GM12878 (cell line): ENCODE measurements around the gene ACER3. TPM values are rescaled to one million over a fixed set of nuclear protein-coding genes. Genes with fewer than 3 reads are reported as not detected.

Source experiments
- ATAC-seq: fragments of 200-7000 bp; cut with Tn5 transposase; 3 replicates; pipeline ENCODE4 v1.9.1; 2020; ENCODE audit warnings: mild to moderate bottlenecking, moderate library complexity
- BruUV-seq: library from RNA; stranded (reverse); fragments of 400-500 nt; replicated peaks from 2 replicates; lab custom pipeline; 2021; lab: Mats Ljungman, UMichigan
- CTCF ChIA-PET: fragments of 300-600 bp; sonication (Branson Sonifier 250); formaldehyde crosslinking; extraction: SDS; loops from one replicate; lab custom pipeline; 2021; ENCODE audit warnings: inconsistent platforms; lab: Yijun Ruan, JAX
- POLR2A ChIA-PET: fragments of 350-600 bp; formaldehyde crosslinking; extraction: SDS; loops from one replicate; lab custom pipeline; 2021; ENCODE audit warnings: inconsistent platforms; lab: Charles Lee
- RAD21 ChIA-PET: fragments of 300-600 bp; sonication (Branson Sonifier 250); formaldehyde crosslinking; loops from one replicate; lab custom pipeline; 2023; ENCODE audit warnings: antibody characterized with exemption; ENCODE audit not compliant: unreplicated experiment; lab: Charles Lee
- SMC1A ChIA-PET: fragments of 300-600 bp; sonication (Branson Sonifier 250); formaldehyde crosslinking; loops from one replicate; lab custom pipeline; 2023; ENCODE audit not compliant: unreplicated experiment, uncharacterized antibody; lab: Charles Lee
- DNase-seq: peaks from one replicate; pipeline ENCODE4 v3.0.0-alpha.2; 2011; ENCODE audit warnings: low read depth, low spot score
- FAIRE-seq: peaks from 3 replicates; lab custom pipeline; 2011; peaks lifted over from hg19 to GRCh38; lab: Jason Lieb, UNC
- H2AFZ ChIP-seq: 2 replicates; pipeline ENCODE4 v1.6.0; 2011; ENCODE audit warnings: low read depth, low read length, control low read depth; ENCODE audit not compliant: control insufficient read depth
- H3K27ac ChIP-seq: 2 replicates; pipeline ENCODE4 v1.5.1; 2011; ENCODE audit warnings: control low read depth; ENCODE audit not compliant: control insufficient read depth, insufficient read depth
- H3K27me3 ChIP-seq, 2 experiments: replicated peaks in 1 of 2; 2 replicates each; pipeline versions ENCODE4 v1.6.0 to v1.6.1; 2011; ENCODE audit warnings: low read length in 1 of 2; ENCODE audit not compliant: control insufficient read depth in 2 of 2, insufficient read depth in 2 of 2
- H3K36me3 ChIP-seq, 2 experiments: 2 replicates each; pipeline ENCODE4 v1.5.1; 2011; ENCODE audit warnings: low read length in 1 of 2; ENCODE audit not compliant: control insufficient read depth in 2 of 2, insufficient read depth in 2 of 2
- H3K4me1 ChIP-seq: 2 replicates; pipeline ENCODE4 v1.6.1; 2011; ENCODE audit warnings: mild to moderate bottlenecking, low read length, moderate library complexity, mixed read lengths; ENCODE audit not compliant: control insufficient read depth, insufficient read depth
- H3K4me2 ChIP-seq: 2 replicates; pipeline ENCODE4 v1.6.0; 2011; ENCODE audit warnings: control low read depth; ENCODE audit not compliant: control insufficient read depth, insufficient read depth
- H3K4me3 ChIP-seq: fragments of 200-600 bp; sonication (generic); 2 replicates; pipeline ENCODE4 v1.5.1; 2016
- H3K79me2 ChIP-seq: 2 replicates; pipeline ENCODE4 v1.6.0; 2011; ENCODE audit warnings: low read length; ENCODE audit not compliant: control insufficient read depth, insufficient read depth
- H3K9ac ChIP-seq: 2 replicates; pipeline ENCODE4 v1.8.0; 2011; ENCODE audit warnings: low read length, control low read depth, mixed read lengths; ENCODE audit not compliant: control insufficient read depth, insufficient read depth
- H3K9me3 ChIP-seq: replicated peaks from 3 replicates; pipeline ENCODE4 v1.5.1; 2011; ENCODE audit warnings: mild to moderate bottlenecking, low read length; ENCODE audit not compliant: control insufficient read depth, insufficient read depth
- H4K20me1 ChIP-seq: 2 replicates; pipeline ENCODE4 v1.6.0; 2011; ENCODE audit not compliant: control insufficient read depth, insufficient read depth
- BRCA1 ChIP-seq: IDR thresholded peaks from 2 replicates; pipeline ENCODE4 v1.6.1; 2011; ENCODE audit warnings: low read depth, low read length, improper control_type of control experiment
- CREM ChIP-seq: IDR thresholded peaks from 2 replicates; pipeline ENCODE4 v1.6.1; 2014; ENCODE audit warnings: antibody characterized with exemption, low read depth
- DPF2 ChIP-seq: fragments of 450-650 bp; IDR thresholded peaks from 2 replicates; pipeline ENCODE4 v1.6.1; 2017; ENCODE audit warnings: mild to moderate bottlenecking
- EGR1 ChIP-seq, 2 experiments: IDR thresholded peaks; 1 replicate in 1 of 2; 2 replicates in 1 of 2; pipeline ENCODE4 v1.6.1; 2011 to 2012; ENCODE audit warnings: low read depth in 2 of 2, low read length in 2 of 2, borderline replicate concordance in 1 of 2, mild to moderate bottlenecking in 1 of 2, moderate library complexity in 1 of 2
- KAT2A ChIP-seq: conservative IDR thresholded peaks from 2 replicates; pipeline ENCODE4 v1.6.1; 2011; ENCODE audit warnings: low read depth, low read length; ENCODE audit not compliant: control insufficient read depth
- SIX5 ChIP-seq: IDR thresholded peaks from 2 replicates; pipeline ENCODE4 v1.6.1; 2011; ENCODE audit warnings: mild to moderate bottlenecking, low read depth, low read length, moderate library complexity; ENCODE audit not compliant: severe bottlenecking
- SMAD5 ChIP-seq: IDR thresholded peaks from 2 replicates; pipeline ENCODE4 v1.6.1; 2016; ENCODE audit warnings: antibody characterized with exemption, low read depth
- SP1 ChIP-seq: IDR thresholded peaks from one replicate; pipeline ENCODE4 v1.6.1; 2011; ENCODE audit warnings: low read depth, low read length
- ZNF622 ChIP-seq: fragments of 450-650 bp; IDR thresholded peaks from 2 replicates; pipeline ENCODE4 v1.6.1; 2017; ENCODE audit warnings: mild to moderate bottlenecking, inconsistent platforms
- WGBS: methylation state at CpG from one replicate; pipeline ENCODE4 v1.1.6; 2016; ENCODE audit warnings: low lambda C conversion rate; ENCODE audit not compliant: insufficient replicate concordance, insufficient coverage; ENCODE audit errors: missing lambda C conversion rate; 5-methylcytosine and 5-hydroxymethylcytosine counted together
- in situ Hi-C: fragments of 300-500 bp; cut with MboI; formaldehyde crosslinking; loops from 9 replicates; pipeline ENCODE4 v1.14.3; 2018; ENCODE audit warnings: mixed read lengths
- intact Hi-C: fragments of 100-400 bp; cut with micrococcal nuclease; formaldehyde crosslinking; loops from one replicate; pipeline ENCODE4 v1.14.2; 2022; ENCODE audit not compliant: unreplicated experiment
- polyA plus RNA-seq, 11 experiments: library from polyadenylated mRNA; depleted of rRNA in 4 of 11; unstranded in 6 of 11; stranded (reverse) in 5 of 11; fragments of >200 nt; fragmentation: Nextera tagmentation in 4 of 11; fragmentation: Illumina TruSeq in 1 of 11; extraction: Ambion mirVana in 4 of 11; extraction: Trizol in 1 of 11; gene quantifications; 1 replicate in 1 of 11; 2 replicates in 10 of 11; pipeline versions ENCODE4 v1.2.1 to v1.2.3, GENCODE V29; 2011 to 2016; ENCODE audit warnings: inconsistent platforms in 2 of 11, missing spikeins in 2 of 11, low read depth in 1 of 11
- total RNA-seq, 4 experiments: library from RNA; depleted of rRNA in 3 of 4; stranded (reverse); fragments of >200 nt in 3 of 4; fragmentation: Illumina TruSeq in 1 of 4; extraction: Trizol in 1 of 4; gene quantifications; 2 replicates each; pipeline versions ENCODE4 v1.2.1 to v1.2.3, GENCODE V29; 2013 to 2021
- TF ChIP-seq, protein P1 (sequence below): IDR thresholded peaks from 2 replicates; pipeline ENCODE4 v1.6.1; 2012; ENCODE audit warnings: mild to moderate bottlenecking, low read depth, low read length
- TF ChIP-seq, protein P2 (sequence below): fragments of 450-650 bp; IDR thresholded peaks from 2 replicates; pipeline ENCODE4 v1.6.1; 2016; ENCODE audit warnings: mild to moderate bottlenecking
- TF ChIP-seq, protein P3 (sequence below): fragments of 450-650 bp; IDR thresholded peaks from 2 replicates; pipeline ENCODE4 v1.6.1; 2014; ENCODE audit warnings: mild to moderate bottlenecking

The ACER3 gene
- total and polyA plus RNA-seq, 10 of the 15 experiments (the other 5 are each of a cell fraction or from before 2014, with no cell fraction given) = 2.8 to 17.4 (median 10.3) TPM

DNA sequence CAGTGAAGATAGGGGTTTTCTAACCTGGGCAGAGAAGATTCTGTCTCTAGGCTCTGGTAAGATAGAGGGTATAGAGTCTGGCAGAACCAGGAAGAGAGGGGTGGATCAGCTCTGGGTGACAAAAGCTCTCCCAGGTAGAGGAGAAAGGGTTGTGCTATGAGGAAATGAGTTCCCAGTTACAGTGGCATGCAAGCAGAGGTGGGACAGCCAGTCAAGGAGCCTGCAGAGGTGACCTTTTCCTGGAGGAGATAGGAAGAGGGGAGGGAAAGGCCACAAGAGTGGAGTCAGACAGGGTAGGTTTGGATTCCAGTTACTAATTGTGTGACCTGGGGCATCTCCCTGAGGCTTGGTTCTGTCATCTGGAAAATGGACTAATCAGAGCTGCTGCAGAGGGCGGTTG is 202.7 kb downstream of the ACER3 start (continued):
- TF ChIP-seq, protein P1, sequence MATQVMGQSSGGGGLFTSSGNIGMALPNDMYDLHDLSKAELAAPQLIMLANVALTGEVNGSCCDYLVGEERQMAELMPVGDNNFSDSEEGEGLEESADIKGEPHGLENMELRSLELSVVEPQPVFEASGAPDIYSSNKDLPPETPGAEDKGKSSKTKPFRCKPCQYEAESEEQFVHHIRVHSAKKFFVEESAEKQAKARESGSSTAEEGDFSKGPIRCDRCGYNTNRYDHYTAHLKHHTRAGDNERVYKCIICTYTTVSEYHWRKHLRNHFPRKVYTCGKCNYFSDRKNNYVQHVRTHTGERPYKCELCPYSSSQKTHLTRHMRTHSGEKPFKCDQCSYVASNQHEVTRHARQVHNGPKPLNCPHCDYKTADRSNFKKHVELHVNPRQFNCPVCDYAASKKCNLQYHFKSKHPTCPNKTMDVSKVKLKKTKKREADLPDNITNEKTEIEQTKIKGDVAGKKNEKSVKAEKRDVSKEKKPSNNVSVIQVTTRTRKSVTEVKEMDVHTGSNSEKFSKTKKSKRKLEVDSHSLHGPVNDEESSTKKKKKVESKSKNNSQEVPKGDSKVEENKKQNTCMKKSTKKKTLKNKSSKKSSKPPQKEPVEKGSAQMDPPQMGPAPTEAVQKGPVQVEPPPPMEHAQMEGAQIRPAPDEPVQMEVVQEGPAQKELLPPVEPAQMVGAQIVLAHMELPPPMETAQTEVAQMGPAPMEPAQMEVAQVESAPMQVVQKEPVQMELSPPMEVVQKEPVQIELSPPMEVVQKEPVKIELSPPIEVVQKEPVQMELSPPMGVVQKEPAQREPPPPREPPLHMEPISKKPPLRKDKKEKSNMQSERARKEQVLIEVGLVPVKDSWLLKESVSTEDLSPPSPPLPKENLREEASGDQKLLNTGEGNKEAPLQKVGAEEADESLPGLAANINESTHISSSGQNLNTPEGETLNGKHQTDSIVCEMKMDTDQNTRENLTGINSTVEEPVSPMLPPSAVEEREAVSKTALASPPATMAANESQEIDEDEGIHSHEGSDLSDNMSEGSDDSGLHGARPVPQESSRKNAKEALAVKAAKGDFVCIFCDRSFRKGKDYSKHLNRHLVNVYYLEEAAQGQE = no peak
- TF ChIP-seq DPF2 (no peak), ZNF622 (no peak), EGR1 (IDR thresholded peaks at IDR 0.05; ENCODE audit: borderline replicate concordance in 1 of 2, low read depth in 2 of 2, low read length in 2 of 2) (no peak), BRCA1 (no peak)
- TF ChIP-seq, all 136 proteins: peak for 0

DNA sequence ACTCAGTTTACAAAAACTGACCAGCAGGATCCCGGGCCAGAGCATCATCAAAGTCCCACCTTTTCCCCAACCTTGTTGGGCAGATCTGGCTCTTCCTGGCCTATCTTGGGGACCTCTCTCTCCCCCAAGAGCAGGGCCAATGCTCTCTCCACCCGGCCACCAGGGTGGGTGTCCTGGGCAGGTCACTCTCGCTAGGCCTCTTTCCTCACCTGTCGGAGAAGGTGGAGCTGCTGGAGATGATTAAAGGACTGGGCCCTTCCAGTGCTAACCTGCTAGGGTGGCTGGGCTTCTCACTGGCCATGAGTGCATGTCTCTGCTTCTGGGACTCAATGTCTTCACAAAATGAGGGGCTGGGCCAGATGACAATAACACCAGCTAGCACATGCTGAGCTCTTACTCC is 203.1 kb downstream of the ACER3 start:
- ChIA-PET RAD21 (no interaction called here), CTCF (interaction anchor here (1.3 to 5.7 kb wide), 3 partner anchors 13 to 144 kb away, joined by 4 to 38 read pairs (median 4); no protein-coding TSS in a partner anchor), SMC1A (interaction anchor here (1.0 to 1.7 kb wide), 2 partner anchors 9 to 27 kb away, joined by 4 to 8 read pairs; no protein-coding TSS in a partner anchor), POLR2A (no interaction called here)
- TF ChIP-seq SMAD5 = no peak
- no peak for TF ChIP-seq SIX5
- no peak for TF ChIP-seq CREM
- no peak for TF ChIP-seq SP1
- TF ChIP-seq, protein P2, sequence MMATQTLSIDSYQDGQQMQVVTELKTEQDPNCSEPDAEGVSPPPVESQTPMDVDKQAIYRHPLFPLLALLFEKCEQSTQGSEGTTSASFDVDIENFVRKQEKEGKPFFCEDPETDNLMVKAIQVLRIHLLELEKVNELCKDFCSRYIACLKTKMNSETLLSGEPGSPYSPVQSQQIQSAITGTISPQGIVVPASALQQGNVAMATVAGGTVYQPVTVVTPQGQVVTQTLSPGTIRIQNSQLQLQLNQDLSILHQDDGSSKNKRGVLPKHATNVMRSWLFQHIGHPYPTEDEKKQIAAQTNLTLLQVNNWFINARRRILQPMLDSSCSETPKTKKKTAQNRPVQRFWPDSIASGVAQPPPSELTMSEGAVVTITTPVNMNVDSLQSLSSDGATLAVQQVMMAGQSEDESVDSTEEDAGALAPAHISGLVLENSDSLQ = no peak
- TF ChIP-seq, protein P3, sequence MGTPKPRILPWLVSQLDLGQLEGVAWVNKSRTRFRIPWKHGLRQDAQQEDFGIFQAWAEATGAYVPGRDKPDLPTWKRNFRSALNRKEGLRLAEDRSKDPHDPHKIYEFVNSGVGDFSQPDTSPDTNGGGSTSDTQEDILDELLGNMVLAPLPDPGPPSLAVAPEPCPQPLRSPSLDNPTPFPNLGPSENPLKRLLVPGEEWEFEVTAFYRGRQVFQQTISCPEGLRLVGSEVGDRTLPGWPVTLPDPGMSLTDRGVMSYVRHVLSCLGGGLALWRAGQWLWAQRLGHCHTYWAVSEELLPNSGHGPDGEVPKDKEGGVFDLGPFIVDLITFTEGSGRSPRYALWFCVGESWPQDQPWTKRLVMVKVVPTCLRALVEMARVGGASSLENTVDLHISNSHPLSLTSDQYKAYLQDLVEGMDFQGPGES = no peak
- TF ChIP-seq KAT2A = no peak
- H3K4me1 ChIP-seq = peaks cover 6% of the 10 kb centered on the region
- no peaks in the 10 kb centered on the region for H3K36me3 ChIP-seq
- BruUV-seq = no TSS peak
- H3K4me2 ChIP-seq = no peak overlapping the region
- H3K27me3 ChIP-seq = peaks cover 0 to 1% of the 10 kb centered on the region in 2 experiments; a peak in 1 of 4 replicates
- ATAC-seq = no peak
- H4K20me1 ChIP-seq = no peaks in the 10 kb centered on the region
- in situ Hi-C loops (no loop called here), intact Hi-C loops (no loop called here)
- no peaks in the 10 kb centered on the region for H3K79me2 ChIP-seq
- no peak overlapping the region for H2AFZ ChIP-seq
- no peak overlapping the region for H3K9ac ChIP-seq
- no peaks in the 10 kb centered on the region; the same call in 2 of the 3 replicates for H3K9me3 ChIP-seq
- no peak for FAIRE-seq
- no peak overlapping the region for H3K4me3 ChIP-seq
- no peak overlapping the region for H3K27ac ChIP-seq
- DNase-seq = no peak
- WGBS = 42% methylated on average over 4 of the region's 4 CpGs
